NCI-H345 treated with DMSO at 0.1 percent for 48 hours (cell line): Measurements from ENCODE around the gene LARP4B.
"Not testable (repeated sequence)": the region's sequence is repeated elsewhere in the genome, so short reads cannot be mapped to it uniquely, and the experiment has no call there.

ENCODE experiments used
- DNase-seq: peaks from one replicate; lab custom pipeline; 2025; ENCODE audit not compliant: unreplicated experiment; lab: John Stamatoyannopoulos, UW

Gene LARP4B

DNA sequence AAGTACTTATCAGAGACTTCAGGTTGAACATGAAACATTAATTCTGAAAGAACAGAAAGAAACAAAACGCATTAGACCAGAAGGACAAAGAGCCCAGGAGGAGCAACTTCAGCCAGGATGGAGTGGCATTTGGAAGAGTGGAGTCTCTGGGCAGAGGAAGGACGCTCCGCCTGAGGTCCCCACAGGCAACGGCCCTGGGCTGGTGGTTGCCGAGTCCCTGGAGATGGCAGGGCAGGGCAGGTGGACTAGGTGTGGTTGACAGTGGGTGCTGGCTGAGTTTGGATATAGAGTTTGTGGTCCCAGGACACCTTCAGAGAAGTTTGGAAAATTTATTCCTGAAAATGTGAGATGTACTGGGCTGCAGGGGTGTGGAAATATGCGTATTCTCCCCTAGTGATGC is 27.4 kb upstream of the LARP4B start:
- DNase-seq = no peak

DNA sequence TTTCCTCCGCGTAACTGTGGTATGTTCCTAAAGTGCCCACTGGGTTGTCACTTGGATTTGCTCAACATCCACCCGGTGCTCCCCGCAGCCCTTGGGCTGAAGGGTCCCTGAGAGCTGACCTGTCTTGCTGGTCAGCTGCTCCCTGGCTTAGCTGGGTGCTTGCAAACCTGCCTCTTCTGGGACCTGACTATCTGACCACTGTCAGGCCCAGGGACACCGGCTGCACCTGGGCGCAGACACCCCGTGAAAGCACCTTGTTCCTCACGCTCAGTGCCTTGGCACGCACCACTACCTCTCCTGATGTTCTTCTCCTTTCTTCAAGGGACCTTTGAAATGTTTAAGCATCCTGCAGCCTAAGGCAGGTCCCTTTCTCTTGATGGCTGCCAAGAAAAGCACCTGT is 26.6 kb upstream of the LARP4B start:
- no peak for DNase-seq

DNA sequence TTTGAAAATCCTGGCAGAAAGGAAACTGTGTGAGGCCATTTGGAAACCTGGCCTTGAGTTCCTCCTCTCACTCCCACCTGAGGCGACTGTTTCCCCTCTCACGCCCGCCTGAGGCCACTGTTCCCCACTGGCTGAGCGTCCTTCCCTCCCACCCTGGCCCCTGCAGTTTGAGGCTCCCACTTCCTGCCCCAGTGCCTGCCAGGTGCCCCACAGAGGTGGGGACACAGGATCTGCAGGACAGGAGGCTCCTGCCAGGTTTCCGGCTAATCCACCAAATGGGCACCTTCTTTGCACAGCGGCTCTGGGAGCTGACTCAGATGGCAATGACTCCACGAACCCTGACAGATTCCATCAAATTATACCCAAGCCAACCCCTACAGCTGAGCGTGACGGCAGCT is 24.3 kb upstream of the LARP4B start:
- DNase-seq = no peak

DNA sequence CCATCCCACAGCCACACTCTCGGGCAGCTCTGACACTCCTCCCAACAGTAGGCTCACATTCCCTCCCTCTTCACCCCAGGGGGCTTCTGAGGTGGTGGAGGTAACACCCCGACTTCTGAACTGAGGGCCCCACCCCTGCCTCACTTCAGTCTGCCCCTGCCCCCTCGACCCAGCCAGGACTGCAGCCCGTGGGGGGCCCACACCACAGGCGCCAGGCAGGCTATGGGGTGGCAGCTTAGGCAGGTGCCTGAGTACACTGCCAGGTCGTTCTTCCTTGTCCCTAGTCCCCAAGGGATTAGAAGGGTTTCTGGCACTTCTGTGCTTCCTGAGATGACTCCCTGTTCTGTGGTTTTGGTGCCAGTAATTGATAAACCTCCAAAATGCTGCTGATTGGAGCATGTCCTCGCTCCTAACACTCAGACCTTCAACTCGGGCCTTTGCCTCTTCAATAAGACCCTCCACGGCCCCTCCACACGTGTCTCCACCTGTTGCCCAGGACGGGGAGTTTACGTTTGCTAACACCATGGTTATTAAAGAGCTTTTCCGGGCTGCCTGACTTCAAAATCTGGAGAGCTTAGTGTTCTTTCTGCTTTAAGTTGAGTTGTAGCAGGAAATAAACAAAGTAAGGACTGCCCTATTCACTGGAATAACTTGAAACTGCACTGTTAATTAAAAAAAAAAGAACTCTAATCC is 23.8 kb upstream of the LARP4B start:
- no peak for DNase-seq

DNA sequence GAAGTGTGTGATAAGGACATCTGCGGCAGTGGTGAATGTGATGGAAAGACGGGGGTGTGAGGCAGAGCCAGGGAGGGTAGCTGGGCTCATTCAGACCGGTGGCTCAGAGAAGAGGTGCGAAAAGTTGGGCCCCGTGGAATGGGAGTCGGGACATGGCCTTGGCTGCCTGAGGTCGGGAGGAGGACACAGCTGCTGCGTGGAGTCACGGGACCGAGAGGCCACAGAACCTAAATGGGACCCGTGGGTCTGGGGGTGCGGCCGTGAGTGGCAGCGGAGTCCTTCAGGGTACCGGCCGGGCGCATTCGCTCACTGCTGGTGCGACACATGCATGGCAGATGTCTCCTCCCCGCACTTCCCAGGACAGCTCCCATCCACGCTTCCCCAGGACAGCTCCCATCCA is 22.9 kb upstream of the LARP4B start:
- DNase-seq = no peak

DNA sequence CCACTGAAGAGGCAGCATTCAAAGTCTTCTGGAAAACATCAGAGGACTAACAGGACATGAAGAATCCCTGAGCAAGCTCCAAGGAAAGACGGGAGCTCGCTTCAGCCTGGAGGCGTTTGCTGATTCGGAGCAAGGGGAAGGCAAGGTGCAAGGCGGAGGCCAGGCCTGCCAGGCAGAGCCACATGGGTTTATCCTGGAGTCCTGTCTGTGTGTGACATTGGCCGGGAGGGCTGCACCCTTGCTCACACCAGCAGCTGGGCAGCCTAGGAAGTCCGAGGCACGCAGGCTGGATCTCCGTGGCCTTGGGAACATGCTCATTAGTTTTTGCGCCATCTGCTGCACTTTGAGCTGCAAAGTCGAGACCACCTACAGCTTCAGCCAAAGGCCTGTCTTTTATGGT is 22.3 kb upstream of the LARP4B start:
- no peak for DNase-seq

DNA sequence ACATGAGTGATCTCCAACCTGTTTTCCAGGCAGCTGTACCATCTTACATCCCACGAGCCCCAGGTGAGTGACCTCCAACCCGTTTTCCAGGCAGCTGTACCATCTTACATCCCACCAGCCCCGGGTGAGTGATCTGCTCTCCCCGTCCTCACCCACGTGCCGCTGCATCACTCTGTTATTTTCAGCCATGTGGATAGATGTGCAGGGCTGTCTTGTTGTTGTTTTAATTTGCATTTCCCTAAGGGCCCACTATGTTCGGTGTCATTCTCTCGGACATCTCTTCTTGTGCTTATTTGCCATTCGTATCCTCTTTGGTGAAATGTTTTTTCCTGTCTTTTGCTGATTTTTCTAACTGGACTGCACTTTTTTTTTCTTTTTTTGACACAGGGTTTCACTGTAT is 17.9 kb upstream of the LARP4B start:
- no peak for DNase-seq

DNA sequence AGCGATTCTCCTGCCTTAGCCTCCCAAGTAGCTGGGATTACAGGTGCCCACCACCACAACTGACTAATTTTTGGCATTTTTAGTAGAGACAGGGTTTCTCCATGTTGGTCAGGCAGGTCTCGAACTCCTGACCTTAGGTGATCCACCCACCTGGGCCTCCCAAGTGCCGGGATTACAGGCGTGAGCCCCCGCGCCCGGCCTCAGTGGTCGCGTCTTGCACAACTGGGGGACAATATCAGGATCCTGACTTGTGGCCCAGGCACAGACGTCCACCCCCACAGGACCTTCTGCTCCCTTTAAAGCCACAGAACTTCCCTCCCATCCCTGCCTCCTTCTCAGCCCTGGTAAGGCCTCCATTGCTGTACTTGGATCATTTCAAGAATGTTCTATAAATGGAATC is 16.8 kb upstream of the LARP4B start:
- DNase-seq = no peak

DNA sequence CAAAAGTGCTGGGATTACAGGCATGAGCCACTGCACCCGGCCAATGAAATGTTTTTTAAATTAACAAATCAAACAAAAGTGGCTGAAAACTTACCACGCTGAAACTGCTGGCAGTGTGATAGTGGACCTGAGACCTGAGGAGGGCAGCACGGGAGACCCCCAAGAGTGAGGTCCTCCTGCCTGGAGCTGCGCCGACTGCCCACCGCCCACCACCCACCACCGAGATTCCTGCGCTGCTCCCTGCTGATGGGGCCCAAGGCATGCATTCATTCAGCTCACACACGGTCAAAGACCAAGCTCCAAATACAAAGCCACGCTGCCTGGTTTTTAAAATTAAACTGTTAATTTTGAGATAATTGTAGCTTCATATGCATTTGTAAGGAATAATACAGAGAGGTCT is 16.4 kb upstream of the LARP4B start:
- DNase-seq = no peak

DNA sequence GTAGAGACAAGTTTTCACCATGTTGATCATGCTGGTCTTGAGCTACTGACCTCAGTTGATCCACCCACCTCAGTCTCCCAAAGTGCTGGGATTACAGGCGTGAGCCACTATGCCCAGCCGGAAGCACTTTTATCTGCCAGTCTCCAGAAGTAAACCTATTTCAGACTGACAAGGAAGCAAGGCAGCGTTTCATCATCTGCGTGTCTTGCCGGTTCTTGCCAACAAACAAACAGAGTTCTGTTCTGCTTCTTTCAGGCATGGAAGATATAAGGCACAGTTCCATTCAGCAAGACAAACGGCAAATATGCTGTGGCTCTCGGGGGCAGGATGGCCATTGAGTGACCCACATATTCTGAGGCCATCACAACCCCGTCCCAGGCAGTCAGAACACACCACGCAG is 15.5 kb upstream of the LARP4B start:
- DNase-seq = no peak

DNA sequence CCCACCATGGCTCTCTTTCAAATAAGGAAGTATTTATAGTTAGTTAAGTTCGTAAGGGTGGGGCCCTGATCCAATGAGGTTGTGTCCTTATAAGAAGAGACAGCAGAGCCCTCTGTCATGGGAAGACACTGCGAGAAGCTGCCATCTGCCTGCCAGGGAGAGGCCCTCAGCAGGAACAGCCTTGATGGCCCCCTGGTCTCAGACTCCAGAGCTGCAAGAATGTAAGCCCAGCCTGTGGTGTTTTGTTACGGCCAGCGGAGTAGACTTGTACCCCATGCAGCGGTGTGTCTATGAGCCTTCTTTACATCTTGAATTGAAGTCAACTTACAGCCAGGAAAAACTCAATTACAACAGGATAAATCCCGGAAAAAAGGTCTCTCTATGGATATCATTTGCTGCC is 14.3 kb upstream of the LARP4B start:
- DNase-seq = no peak

DNA sequence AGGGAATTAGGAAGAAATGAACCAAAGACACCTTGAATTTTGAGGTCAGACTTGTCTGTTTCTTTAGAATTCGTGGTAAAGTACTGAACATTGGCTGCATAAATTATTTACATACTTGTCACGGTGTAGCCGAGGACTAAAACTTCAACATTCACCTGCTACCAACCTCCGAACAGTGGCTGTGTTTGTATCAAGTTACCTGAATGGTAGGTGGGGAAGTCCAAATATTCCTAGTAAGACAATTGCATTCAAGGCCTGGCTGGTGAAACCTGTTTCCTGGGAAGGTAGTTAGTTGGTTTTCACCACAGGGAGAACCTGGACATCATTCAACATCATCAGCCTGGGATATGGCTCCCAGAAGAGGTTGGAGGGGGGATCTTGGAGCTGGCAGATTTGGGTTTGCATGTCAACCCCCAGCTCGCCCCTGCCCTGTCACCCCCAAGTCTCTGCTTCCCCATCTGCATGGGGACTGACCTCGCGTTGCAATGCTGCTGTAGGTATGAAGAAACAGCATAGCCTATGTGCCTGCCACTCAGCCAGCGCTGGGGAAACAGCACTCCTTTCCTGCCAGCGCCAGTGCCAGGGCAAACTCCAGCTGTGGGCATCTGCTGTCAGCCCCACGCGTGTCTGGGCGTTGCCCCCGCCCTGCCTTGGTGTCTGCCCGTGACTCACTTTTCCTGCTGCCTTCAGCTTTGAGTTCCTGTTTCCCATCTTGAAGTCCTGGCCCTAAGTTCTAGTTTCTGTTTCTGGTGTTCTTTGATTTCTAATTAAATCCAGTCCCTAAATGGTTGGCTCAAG is 12.7 kb upstream of the LARP4B start:
- DNase-seq = no peak

DNA sequence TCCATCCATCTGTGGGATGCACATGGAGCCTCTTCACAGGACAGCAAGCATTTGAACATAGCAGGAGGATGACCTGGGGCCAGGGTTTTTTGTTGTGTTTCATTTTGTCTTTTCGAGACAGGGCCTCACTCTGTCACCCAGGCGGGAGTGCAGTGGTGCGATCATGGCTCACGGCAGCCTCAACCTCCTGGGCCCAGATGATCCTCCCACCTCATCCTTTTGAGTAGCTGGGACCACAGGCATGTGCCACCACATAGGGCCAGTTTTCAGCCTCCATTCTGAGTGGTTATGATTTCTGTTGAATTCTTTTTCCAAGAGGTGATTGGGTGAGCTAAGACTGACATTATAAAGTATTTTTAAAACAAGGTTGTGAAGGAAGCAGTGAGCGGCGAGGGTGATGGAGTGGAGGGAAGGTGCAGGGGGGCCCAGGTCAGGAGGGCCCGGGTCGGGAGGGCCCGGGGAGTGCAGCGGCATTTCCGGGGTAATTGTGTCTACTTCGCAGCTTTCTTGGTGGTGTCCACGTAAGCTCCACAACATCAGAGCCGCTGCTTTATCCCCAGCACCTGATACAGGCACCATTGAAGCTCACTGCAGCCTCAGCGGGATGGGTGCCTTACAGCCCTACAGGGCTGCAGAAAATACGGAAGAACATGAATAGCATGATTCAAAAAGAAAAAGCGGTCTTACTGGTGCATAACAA is 12.0 kb upstream of the LARP4B start:
- no peak for DNase-seq

DNA sequence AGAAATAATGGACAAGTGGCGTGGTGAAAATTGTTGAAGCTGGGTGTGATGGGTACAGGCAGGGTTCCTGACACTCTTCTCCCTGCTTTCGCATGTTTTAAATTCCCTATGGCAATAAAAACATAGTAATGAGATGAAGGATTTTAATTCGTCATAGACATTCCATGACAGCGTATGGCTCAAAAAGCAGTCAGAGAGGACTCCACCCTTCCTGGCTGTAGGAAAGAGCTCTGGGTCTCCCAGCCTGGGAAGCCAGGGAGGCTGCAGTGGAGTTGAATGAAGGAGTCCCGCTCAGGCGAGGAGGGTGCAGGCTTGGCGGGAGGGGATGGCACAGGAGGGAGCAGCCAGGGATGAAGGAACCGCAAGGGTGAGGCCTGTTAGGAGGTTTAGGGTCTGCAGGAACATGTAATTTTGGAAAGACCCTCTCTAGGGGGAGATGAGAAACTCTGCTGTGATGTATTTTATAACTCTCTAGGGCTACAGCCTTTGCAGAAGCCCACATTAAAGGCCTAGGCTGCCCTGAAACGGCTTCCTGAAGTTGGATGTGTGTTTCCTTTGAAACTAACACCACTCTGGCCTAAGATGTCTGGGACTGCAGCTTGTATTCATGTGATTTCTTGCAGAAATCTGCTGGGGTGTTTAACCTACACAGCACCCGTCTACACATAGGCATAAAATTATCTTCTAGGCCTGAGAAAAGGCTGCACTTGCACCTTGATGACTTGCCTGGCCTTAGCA is 7.6 kb upstream of the LARP4B start:
- no peak for DNase-seq

DNA sequence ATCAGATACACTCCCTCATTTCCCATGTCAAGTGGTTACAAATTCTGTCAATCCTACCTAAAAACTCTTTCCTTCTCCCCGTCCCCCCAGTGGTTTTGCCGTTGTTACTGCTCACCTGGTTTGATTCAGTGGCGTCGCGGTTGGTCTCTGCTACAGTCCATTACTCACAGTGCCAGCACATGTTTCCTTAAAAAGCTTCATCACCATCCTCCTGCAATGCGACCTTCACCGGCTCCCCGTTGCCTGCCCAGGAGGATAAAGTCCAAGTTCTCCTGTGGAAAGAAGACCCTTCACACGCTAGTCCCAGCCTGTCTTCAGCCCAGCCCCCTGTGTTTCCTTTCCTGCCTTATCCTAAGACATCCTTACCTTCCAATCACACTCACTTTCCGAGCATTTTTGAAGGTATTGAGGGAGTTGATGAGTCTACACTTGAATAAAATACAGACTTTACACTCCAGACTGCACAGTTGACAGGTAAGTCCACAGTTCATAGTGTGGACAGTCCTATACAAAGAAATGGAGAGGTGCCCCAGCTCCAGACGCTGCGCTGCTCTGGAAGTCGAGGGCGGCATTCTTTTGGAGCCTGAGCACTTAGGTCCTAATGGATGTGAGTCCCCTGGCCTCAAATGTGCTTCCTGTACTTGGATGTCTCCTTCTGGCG is 3.4 kb upstream of the LARP4B start:
- DNase-seq = no peak

DNA sequence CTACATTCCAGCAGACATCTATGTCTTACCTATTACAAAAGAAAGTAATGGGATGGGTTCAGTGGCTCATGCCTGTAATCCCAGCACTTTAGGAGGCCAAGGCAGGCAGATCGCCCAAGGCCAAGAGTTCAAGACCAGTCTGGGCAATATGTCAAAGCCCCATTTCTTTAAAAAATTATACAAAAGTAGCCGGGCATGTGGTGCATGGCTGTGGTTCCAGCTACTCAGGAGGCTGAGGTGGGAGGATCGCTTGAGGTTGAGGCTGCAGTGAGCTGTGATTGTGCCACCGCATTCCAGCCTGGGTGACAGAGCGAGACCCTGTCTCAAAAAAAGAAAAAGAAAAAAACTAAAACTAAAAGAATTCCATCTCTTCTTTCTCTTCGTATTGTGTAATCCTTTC is 2.7 kb upstream of the LARP4B start:
- DNase-seq = not testable (repeated sequence)

DNA sequence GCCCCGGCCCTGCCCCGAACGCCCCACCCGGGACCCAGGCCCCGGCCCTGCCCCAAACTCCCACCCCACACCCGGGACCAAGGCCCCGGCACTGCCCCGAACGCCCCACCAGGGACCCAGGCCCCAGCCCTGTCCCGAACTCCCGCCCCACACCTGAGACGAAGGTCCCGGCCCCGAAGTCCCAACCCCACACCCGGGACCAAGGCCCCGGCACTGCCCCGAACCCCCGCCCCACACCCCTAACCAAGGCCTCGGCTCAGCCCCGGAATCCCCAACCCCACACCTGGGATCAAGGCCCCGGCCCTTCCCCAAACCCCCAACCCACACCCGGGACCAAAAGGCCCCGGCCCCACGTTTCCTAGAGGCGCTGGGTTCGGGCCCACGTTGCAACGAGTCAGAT is 1.1 kb upstream of the LARP4B start:
- DNase-seq = no peak

DNA sequence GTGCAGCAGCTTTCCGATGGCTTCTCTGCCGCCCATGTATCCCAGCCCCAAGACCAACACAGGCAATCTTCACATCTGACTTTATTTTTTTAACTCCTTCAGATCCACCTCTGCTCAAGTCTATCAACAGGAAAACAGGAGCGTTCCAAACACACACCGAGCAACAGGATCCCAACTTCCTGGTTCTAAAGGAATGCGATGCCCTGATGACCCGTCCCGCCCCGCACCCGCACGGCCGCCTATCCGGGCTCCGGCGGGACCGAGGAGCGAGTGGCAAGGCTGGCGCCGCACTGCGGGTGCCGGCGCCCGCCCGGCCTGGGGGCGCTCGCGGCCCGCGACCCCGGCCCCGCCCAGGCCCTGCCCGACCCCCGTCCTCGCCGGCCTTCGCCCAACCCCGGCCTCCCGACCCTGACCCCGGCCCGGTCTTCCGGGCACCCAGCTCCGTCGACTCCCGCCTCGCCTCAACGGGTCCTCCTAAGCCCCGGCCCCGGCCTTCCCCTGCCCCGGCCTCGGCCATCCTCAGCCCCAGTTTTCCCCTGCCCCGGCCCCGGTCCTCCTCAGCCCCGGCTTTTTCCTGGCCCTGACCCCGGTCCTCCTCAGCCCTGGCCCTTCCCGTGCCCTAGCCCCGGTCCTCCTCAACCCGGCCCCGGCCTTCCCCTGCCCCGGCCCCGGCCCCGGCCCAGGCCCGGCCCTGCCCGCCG is 730 bp downstream of the LARP4B start:
- no peak for DNase-seq

DNA sequence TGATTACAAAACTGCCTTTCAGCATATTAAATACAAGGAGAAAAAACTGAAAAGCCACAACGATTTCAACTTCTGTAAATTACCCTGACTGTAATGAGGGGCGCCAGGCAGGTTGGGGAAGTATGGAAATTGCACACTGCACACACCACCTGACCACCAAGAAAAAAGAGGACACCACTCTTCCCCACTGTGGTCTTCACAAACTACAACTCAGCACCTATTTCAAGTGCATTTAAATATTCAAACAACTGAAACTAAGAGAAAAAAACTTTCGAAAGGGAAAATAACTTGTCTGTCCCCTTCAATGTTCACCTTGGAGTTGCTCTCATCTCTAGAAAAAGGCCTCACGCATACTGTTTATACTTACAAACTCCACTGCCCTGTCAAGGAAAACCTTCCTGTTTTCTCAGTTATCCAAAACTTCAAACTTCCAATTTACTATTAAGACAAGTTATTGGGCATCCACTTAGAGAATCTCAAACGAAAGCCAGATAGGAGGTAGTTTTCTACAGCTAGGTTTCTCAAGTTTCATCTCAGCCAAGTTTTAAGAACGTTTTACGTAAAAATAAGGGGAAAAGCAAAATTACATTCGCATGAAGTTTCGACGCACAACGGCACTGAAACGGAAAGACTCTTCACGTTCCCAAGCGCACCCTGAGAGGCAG is 1.4 kb downstream of the LARP4B start:
- DNase-seq = no peak

DNA sequence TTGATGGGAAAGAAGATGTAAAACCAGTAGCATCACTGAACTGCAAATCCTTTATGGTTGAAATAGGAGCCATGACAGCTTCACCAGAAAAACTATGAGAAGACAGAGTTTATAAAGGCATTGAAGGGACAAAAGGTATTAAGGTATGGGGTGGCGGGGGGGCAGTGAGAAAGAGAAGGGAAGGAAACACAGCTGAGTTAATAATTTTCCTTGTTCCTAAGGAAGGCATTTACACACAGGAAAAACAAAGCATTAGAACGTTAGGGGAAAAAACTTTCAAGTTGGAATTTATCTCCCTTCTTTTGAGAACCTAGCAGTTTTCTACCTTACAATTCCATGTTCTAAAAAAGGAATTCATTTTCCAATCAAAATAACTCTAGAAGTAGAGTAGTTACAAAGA is 4.4 kb downstream of the LARP4B start:
- DNase-seq = no peak
